Right hindlimb (tissue), 1 donor: ENCODE measurements around the gene NANOS3.
"Not testable (repeated sequence)": the region's sequence is repeated elsewhere in the genome, so short reads cannot be mapped to it uniquely, and the experiment has no call there.

Experiments
- DNase-seq: peaks from one replicate; pipeline ENCODE4 v3.0.0-alpha.2; 2018

Gene NANOS3

DNA sequence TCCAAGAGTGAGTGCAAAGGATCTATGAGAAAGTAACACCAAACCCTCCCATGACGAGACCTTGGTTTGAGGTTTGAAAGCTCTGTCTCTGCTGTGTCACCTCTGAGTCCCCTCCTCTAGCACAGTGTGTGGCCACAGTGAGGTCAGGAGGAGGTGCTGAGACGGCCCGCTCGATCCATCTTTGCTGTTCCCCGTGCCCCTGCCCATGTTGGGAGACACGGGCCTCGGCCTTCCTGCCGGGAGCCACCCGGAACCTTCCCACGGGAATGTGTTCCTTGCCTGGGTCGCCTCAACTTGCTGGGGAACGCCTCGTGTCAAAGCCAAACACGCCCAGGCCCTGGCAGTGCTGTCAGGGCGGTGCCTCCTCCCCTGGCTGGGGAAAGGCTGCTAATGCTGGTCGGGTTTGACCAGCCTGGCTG lies 10.1 kb downstream of the NANOS3 start:
- DNase-seq = no peak

DNA sequence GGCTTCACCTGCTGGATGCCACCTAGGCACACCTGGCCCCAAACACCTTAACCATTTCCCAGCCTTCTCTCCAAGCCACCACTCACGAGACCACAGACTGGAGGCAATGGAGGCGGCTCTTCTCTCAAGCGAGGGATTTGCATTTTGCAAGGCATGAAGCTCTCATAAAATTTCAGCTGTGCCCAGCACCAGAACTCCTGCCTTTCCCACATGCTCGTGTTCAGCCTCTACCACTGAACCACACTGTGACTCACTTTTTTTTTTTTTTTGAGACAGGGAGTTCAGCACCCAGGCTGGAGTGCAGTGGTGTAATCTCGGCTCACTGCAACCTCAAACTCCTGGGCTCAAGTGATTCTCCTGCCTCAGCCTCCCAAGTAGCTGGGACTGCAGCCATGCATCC lies 10.6 kb downstream of the NANOS3 start:
- DNase-seq = no peak

- no peak for DNase-seq
Measured at GRCh38 chr19:13888281-13888680, 11.3 kb downstream of the NANOS3 start.

- no peak for DNase-seq
Measured at GRCh38 chr19:13890136-13890535, 13.2 kb downstream of the NANOS3 start.

GRCh38 chr19:13892870-13893269 lies 15.9 kb downstream of the NANOS3 start:
- DNase-seq = no peak

DNA sequence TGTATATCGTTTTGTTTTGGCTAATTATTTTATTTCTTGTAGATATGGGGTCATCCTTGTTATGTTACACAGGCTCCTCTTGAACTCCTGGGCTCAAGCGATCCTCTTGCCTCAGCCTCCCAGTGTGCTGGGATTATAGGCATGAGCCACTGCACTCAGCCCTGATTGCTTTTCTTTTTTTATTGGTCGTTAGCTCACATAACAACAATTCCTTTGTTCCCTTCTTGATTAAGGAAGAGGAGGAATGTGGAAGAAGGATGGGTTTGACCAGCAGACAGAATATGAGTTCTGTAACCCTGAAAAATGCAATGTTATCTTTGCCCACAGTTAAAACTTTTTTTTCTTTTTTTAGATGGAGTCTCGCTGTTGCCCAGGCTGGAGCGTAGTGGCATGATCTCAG lies 17.6 kb downstream of the NANOS3 start:
- no peak for DNase-seq

GRCh38 chr19:13896227-13896626 lies 19.3 kb downstream of the NANOS3 start:
- no peak for DNase-seq

- DNase-seq = no peak
Measured at GRCh38 chr19:13899393-13899792, 22.5 kb downstream of the NANOS3 start.

DNA sequence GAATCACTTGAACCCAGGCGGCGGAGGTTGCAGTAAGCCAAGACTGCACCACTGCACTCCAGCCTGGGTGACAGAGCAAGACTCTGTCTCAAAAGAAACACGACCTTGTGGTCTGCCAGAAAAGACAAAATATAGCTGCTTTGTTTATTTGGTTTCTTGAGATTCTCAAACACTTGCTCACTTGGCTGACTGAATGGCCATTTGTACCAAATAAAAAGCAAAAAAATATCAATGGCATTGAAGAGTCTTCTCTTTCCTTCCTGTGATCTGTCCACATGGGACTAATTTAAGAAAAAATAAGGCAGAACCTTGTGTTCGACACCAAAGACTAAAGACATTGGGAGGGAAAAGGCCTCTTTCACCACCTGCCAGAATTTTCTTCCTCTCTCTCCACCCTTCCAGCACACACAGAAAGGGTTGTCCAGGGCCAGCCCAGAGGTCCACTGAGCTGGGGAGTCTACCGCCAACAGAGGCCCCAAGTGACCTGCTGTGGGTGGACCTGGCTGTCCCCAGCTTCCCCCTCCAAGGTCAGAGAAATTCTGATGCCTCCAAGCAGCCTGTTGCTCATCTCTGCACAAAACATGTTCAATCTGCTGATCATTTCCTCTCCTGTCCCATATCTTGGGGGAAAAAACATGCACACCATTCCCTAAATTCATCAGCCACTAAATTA lies 23.1 kb downstream of the NANOS3 start:
- no peak for DNase-seq

- no peak for DNase-seq
Measured at GRCh38 chr19:13902993-13903555, 26.1 kb downstream of the NANOS3 start.

DNA sequence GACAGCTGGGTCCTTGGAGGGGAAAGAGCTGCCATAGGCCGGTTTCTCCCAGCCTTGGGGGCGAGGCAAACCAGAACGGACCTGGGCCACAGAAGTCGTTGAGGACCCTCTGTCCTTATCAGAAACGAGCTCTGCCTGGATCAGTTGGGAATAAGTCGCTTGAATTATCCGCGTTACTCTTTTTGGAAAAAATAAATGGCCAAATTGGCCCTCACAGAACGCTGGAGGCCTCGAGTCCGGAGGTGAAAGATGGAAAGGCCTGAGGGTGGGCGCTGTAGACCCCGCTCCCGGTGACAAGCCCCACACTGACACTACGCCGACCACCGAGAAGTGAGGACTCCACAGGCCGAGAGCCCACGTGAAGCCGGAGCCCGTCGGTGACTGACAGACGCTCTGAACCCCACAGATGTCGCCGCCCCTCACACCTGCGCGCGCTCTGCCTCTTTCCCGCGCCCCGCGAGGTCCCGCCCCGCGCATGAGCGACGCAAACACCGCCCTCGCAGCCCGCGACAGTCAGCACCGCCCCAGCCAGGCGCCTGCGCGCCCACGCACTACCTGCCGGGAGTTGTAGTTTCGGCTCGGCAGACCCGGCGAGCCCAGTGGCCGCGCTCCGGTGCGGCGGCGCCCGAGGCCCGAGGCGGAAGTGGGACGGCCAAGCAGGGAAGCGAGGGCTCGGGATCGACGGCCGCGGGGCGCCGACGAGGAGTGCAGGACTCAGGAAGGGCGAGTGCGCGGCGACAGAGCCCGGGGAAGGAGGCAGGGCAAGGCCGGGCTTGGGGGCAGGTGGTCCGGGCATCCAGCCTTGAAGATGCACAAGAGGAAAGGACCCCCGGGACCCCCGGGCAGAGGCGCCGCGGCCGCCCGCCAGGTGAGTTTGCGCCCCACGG lies 28.9 kb downstream of the NANOS3 start, which contains the start of the genes BRME1 and CC2D1A:
Gene BRME1 (minus strand): TSS at position 484 of the 887 bp plus-strand sequence. CDS start 1,225 bp downstream, outside the sequence.
Gene CC2D1A (plus strand): TSS at position 568 of the 887 bp plus-strand sequence. CDS start 241 bp downstream, at position 809.
- DNase-seq = peak; percentile 95

GRCh38 chr19:13906521-13906904 lies 29.6 kb downstream of the NANOS3 start:
- DNase-seq = no peak

DNA sequence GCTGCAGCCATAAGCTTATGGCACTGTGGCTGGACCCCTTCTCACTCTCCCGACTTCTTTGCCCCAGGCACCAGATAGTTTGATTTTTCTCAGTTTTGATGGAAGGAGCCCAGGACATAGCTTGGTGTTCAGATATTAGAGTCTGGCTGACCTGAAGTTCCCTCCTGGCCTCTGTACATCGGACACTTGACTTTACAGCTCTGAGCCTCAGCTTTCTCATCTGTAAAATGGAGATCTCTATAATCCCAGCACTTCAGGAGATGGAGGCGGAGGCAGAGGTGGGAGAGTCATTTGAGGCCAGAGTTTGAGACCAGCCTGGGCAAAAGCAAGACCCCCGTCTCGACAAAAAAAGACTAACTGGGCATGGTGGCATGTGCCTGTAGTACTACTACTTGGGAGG lies 30.0 kb downstream of the NANOS3 start:
- no peak for DNase-seq

DNA sequence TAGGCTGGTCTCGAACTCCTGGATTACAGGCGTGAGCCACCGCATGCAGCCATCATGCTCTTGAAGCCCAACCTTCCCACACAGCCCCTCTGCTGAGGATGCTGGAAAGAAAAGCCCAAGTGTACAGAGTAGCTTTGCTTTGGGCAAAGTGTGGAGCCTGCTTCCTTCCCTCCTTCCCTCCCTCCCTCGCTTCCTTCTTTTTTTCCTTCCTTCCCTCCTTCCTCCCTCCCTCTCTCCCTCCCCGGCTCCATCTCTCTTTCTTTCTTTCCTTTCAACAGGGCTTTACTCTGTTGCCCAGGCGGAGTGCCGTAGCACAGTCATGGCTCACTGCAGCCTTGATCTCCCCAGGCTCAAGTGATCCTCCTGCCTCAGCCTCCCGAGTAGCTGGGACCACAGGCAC lies 31.7 kb downstream of the NANOS3 start:
- no peak for DNase-seq

DNA sequence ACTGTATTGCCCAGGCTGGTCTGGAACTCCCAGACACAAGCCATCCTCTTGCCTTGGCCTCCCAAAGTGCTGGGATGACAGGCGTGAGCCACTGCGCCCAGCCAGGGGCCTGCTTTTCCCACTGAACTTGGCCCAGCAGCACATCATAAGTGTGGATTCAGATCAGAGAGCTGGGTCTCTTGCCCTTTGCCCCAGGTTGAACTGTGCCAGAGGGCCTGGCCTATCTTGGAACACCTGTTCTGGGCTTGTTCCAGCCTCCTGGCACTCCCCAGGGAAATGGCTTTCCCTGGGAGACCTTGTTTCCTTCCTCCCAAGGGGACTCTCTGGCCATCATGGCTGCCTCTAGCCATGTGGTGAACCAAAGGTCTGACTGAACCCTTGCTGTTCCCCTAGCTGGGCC lies 32.5 kb downstream of the NANOS3 start:
- no peak for DNase-seq

DNA sequence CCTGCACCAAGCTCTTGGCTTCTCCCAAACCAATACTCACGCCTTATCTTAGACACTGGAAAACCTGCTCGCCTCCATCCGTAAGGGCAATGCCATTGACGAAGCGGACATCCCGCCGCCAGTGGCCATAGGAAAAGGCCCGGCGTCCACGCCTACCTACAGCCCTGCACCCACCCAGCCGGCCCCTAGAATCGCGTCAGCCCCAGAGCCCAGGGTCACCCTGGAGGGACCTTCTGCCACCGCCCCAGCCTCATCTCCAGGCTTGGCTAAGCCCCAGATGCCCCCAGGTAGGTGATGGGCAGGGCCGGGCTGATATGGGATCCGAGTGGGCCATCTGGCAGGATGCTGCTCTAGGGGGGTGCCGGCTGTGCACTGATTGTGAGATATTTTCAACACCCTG lies 36.4 kb downstream of the NANOS3 start:
- DNase-seq = no peak

GRCh38 chr19:13914777-13915176 lies 37.8 kb downstream of the NANOS3 start:
- no peak for DNase-seq

DNA sequence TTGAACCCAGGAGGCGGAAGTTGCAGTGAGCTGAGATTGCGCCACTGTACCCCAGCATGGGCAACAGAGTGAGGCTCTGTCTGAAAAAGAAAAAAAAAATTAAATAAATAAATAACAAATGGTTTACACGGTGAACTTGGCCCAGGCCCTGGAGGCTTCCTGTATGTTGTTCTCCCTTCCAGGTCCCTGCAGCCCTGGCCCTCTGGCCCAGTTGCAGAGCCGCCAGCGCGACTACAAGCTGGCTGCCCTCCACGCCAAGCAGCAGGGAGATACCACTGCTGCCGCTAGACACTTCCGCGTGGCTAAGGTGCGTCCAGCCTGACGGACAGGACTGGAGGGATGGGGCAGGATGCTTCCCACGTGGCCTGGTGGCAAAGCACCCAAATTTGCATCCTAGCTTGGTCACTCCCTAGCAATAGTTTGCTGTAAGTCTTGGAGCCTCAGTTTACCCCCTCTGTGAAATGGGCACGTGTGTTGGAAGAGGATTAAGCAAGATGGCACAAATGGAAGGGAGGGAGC lies 41.0 kb downstream of the NANOS3 start:
- DNase-seq = no peak

DNA sequence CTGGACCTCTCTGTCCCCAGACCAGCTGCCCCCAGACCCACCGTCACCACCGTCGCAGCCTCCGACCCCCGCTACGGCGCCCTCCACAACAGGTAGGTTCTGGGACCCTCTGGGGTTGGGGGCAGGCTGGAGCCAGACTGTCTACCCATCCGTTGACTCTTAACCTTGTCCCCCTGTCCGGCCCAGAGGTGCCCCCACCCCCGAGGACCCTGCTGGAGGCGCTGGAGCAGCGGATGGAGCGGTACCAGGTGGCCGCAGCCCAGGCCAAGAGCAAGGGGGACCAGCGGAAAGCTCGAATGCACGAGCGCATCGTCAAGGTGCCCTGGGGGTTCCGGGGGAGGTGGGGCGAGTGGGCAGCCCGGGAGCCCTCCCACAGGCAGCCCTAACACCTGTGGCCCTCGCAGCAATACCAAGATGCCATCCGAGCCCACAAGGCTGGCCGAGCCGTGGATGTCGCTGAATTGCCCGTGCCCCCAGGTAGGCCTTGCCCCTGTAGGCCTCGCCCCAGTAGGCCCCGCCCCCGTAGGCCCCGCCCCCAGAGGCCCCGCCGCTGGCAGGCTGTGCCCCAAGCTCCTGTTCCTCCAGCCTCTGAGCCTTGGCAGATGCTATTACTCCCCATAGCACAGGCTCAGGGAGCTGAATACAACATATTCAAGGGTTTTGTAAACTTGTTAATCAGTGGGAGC lies 41.9 kb downstream of the NANOS3 start:
- DNase-seq = no peak

- DNase-seq = no peak
Measured at GRCh38 chr19:13920524-13920923, 43.6 kb downstream of the NANOS3 start.

GRCh38 chr19:13920940-13921747 lies 44.2 kb downstream of the NANOS3 start:
- DNase-seq = no peak

DNA sequence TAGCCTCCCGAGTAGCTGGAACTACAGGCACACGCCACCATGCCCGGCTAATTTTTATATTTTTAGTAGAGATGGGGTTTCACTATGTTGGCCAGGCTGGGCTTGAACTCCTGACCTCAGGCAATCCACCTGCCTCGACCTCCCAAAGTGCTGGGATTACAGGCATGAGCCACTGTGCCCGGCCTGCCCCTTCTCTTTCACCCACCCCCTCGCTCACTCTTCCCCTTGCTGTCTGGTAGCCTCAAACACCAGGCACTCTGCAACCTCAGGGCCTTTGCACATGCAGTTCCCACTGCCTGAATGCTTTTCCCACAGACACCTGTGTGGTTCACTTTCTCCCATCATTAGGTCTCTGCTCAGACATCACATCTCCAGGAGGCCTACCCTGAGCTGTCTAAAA lies 45.2 kb downstream of the NANOS3 start:
- DNase-seq = not testable (repeated sequence)
